Measurements from ENCODE around the gene OSBPL10.

OSBPL10 gene

GRCh38 chr3:31813197-31813596 is 167.9 kb downstream of the OSBPL10 start:
- no peak for TF ChIP-seq CSDC2 (CRISPR knock-in tag; IDR thresholded peaks at IDR 0.05)
- TF ChIP-seq TCF4 (CRISPR knock-in tag; IDR thresholded peaks at IDR 0.05; ENCODE audit: borderline replicate concordance) = no peak
- TF ChIP-seq PATZ1 (CRISPR knock-in tag; IDR thresholded peaks at IDR 0.05; ENCODE audit: borderline replicate concordance) = no peak
- no peak for TF ChIP-seq ISL1 (CRISPR knock-in tag; IDR thresholded peaks at IDR 0.05)
- TF ChIP-seq RARB (CRISPR knock-in tag; IDR thresholded peaks at IDR 0.05) = no peak
- ATAC-seq = no peak

GRCh38 chr3:31810991-31811433 is 170.1 kb downstream of the OSBPL10 start:
- TF ChIP-seq BACH2 (CRISPR knock-in tag; IDR thresholded peaks at IDR 0.05; ENCODE audit: borderline replicate concordance) (no peak), ESRRG (CRISPR knock-in tag; IDR thresholded peaks at IDR 0.05) (no peak), CSDC2 (CRISPR knock-in tag; IDR thresholded peaks at IDR 0.05) (no peak), ZFP3 (CRISPR knock-in tag; IDR thresholded peaks at IDR 0.05) (no peak), TOX (CRISPR knock-in tag; IDR thresholded peaks at IDR 0.05; ENCODE audit: borderline replicate concordance) (no peak), PPARA (CRISPR knock-in tag; IDR thresholded peaks at IDR 0.05; ENCODE audit: borderline replicate concordance) (no peak), GLIS3 (CRISPR knock-in tag; IDR thresholded peaks at IDR 0.05) (no peak), ZNF8 (CRISPR knock-in tag; IDR thresholded peaks at IDR 0.05) (no peak)
- ATAC-seq = no peak

- ATAC-seq = no peak
Measured at GRCh38 chr3:31808143-31808720, 172.8 kb downstream of the OSBPL10 start.

GRCh38 chr3:31804251-31805051 is 176.6 kb downstream of the OSBPL10 start:
- ATAC-seq = no peak
- TF ChIP-seq ZC3H10 (CRISPR knock-in tag; IDR thresholded peaks at IDR 0.05) (no peak), ARNTL (CRISPR knock-in tag; IDR thresholded peaks at IDR 0.05; ENCODE audit: borderline replicate concordance, low read depth) (no peak), ESRRG (CRISPR knock-in tag; IDR thresholded peaks at IDR 0.05) (no peak), ZNF8 (CRISPR knock-in tag; IDR thresholded peaks at IDR 0.05) (no peak), ISL1 (CRISPR knock-in tag; IDR thresholded peaks at IDR 0.05) (no peak), POU6F1 (CRISPR knock-in tag; IDR thresholded peaks at IDR 0.05; ENCODE audit: borderline replicate concordance, low read depth) (no peak), CSRNP3 (CRISPR knock-in tag; IDR thresholded peaks at IDR 0.05) (no peak), SNAI2 (CRISPR knock-in tag; IDR thresholded peaks at IDR 0.05) (no peak)

More at GRCh38 chr3:31808143-31808720, 172.8 kb downstream of the OSBPL10 start:
- TF ChIP-seq PPARA (CRISPR knock-in tag; IDR thresholded peaks at IDR 0.05; ENCODE audit: borderline replicate concordance) (no peak), ZNF8 (CRISPR knock-in tag; IDR thresholded peaks at IDR 0.05) (no peak), ZFP30 (CRISPR knock-in tag; IDR thresholded peaks at IDR 0.05) (no peak), ZNF70 (CRISPR knock-in tag; IDR thresholded peaks at IDR 0.05) (no peak)

GRCh38 chr3:31802981-31803740 is 177.9 kb downstream of the OSBPL10 start:
- ATAC-seq = no peak
- TF ChIP-seq CREB5 (CRISPR knock-in tag; IDR thresholded peaks at IDR 0.05; ENCODE audit: low read depth) (no peak), TOX (CRISPR knock-in tag; IDR thresholded peaks at IDR 0.05; ENCODE audit: borderline replicate concordance) (no peak), ZFP3 (CRISPR knock-in tag; IDR thresholded peaks at IDR 0.05) (no peak), ZNF70 (CRISPR knock-in tag; IDR thresholded peaks at IDR 0.05) (no peak), ZNF8 (CRISPR knock-in tag; IDR thresholded peaks at IDR 0.05) (no peak), ZFP30 (CRISPR knock-in tag; IDR thresholded peaks at IDR 0.05) (no peak), TSHZ2 (CRISPR knock-in tag; IDR thresholded peaks at IDR 0.05) (no peak), RARB (CRISPR knock-in tag; IDR thresholded peaks at IDR 0.05) (no peak), SNAI2 (CRISPR knock-in tag; IDR thresholded peaks at IDR 0.05) (no peak), PPARA (CRISPR knock-in tag; IDR thresholded peaks at IDR 0.05; ENCODE audit: borderline replicate concordance) (no peak), GLIS3 (CRISPR knock-in tag; IDR thresholded peaks at IDR 0.05) (no peak), ARNTL (CRISPR knock-in tag; IDR thresholded peaks at IDR 0.05; ENCODE audit: borderline replicate concordance, low read depth) (no peak)

All from SK-N-SH treated with all-trans-retinoic acid at 6 μM for 48 hours (cell line).